Large intestine (tissue), 3 donors: ENCODE data around the gene PTGDS. TPM values are rescaled to one million over a fixed set of nuclear protein-coding genes. Genes with fewer than 3 reads are reported as not detected.

Experiments used
- DNase-seq, 2 donors: peaks; one replicate each; pipeline versions ENCODE4 v3.0.0 to v3.0.0-alpha.2; 2013
- H3K27ac ChIP-seq: one replicate; pipeline ENCODE4 v1.5.1; 2013; ENCODE audit warnings: low read length
- H3K27me3 ChIP-seq: 2 replicates; pipeline ENCODE4 v1.6.1; 2013; ENCODE audit warnings: low read length; ENCODE audit not compliant: control insufficient read depth, insufficient read depth
- H3K36me3 ChIP-seq: 2 replicates; pipeline ENCODE4 v1.6.1; 2013; ENCODE audit warnings: low read length; ENCODE audit not compliant: control insufficient read depth, insufficient read depth
- H3K4me1 ChIP-seq: one replicate; pipeline ENCODE4 v1.6.1; 2013; ENCODE audit warnings: low read length; ENCODE audit not compliant: control insufficient read depth, insufficient read depth
- H3K4me3 ChIP-seq: one replicate; pipeline ENCODE4 v1.5.1; 2013; ENCODE audit warnings: low read length
- H3K9me3 ChIP-seq: one replicate; pipeline ENCODE4 v1.6.1; 2013; ENCODE audit warnings: mild to moderate bottlenecking, low read depth, low read length, moderate library complexity; ENCODE audit not compliant: control insufficient read depth
- WGBS: methylation state at CpG from one replicate; pipeline ENCODE4 v1.1.5; 2013; ENCODE audit warnings: low lambda C conversion rate; ENCODE audit not compliant: insufficient coverage; 5-methylcytosine and 5-hydroxymethylcytosine counted together
- polyA plus RNA-seq: library from polyadenylated mRNA; unstranded; fragments of 120-200 nt; gene quantifications from one replicate; pipeline ENCODE4 v1.2.1, GENCODE V29; 2013

The PTGDS gene
- polyA plus RNA-seq, 1 donor = 4.6 TPM

GRCh38 chr9:137023583-137023991 lies 46.3 kb downstream of the PTGDS start:
- no CpG with 5 or more reads among the region's 15 CpGs for WGBS
- H3K4me1 ChIP-seq = peaks cover 31% of the 10 kb centered on the region

DNA sequence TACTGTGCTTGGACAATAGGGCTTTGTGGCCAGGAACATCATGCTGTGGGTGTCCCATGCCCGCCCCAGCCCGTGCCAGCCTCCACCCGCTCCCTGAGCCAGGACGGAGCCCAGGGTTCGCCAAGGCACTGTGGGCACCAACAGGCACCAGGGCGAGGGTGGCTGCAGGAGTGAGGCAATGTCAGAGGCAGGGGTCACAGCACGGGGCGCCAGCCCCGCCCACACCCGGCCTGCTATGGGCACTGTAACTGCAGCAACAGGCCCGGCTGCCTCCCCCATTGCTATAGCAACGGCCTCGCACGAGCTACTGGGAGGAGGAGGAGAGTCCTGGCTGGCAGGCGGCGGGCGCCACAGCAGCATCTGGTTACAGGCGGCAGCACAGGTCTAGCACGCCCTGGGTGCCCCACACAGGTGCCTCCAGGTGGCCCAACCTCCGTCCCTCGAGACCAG lies 48.2 kb downstream of the PTGDS start:
- H3K27ac ChIP-seq = no peak overlapping the region
- H3K4me1 ChIP-seq = peaks cover 38% of the 10 kb centered on the region
- no peaks in the 10 kb centered on the region for H3K27me3 ChIP-seq
- no CpG with 5 or more reads among the region's 21 CpGs for WGBS
- H3K4me3 ChIP-seq = no peak overlapping the region
- DNase-seq = no peak
- H3K36me3 ChIP-seq = no peaks in the 10 kb centered on the region
- H3K9me3 ChIP-seq = peaks cover 16% of the 10 kb centered on the region

More at GRCh38 chr9:137023583-137023991, 46.3 kb downstream of the PTGDS start:
- Histone ChIP-seq H3K9me3 (peaks cover 22% of the 10 kb centered on the region), H3K36me3 (no peaks in the 10 kb centered on the region), H3K27ac (no peak overlapping the region), H3K27me3 (no peaks in the 10 kb centered on the region), H3K4me3 (no peak overlapping the region)
- DNase-seq = no peak

DNA sequence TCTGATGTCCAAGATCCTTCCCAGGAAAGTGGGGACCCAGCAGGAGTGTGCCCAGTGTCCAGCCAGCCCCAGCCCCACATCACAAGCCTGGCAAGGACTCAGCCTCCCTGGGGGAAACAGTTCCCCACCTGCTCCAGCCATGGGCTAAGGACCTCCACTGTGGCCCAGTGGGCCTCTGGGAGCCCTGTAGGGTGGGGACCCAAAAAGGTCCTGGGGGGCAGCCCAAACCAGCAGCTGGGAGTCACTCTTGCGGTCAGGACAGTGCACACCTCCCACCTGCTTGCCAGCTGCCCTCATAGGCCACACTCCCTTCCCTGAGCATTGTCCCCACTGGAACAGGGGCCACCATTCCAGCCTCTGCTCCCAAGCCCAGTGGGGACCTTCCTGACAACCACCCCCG lies 49.1 kb downstream of the PTGDS start:
- WGBS = no CpG with 5 or more reads among the region's 2 CpGs

DNA sequence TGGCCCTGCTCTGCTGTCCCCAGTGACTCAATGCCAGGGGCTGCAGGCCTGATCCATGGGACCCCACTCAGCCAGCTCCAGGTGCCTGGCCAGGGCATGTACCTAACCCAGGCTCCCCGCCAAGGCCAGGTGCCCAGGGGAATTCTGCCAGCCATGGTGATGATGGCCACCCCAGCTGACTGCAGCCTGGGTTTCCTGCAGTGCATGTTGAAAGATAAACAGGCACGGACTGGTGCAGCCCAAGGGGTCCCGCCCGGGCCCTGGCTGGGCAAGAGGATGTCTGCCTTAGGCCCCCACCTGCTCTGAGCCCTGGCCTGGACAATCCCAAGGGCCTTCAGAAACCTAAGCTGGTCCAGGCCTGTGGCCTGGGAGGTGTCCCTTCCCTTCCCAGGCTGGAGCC lies 49.5 kb downstream of the PTGDS start:
- WGBS = no CpG with 5 or more reads among the region's 4 CpGs
- Histone ChIP-seq H3K4me3 (no peak overlapping the region), H3K27me3 (no peaks in the 10 kb centered on the region), H3K9me3 (peaks cover 6% of the 10 kb centered on the region), H3K36me3 (no peaks in the 10 kb centered on the region), H3K4me1 (peaks cover 41% of the 10 kb centered on the region), H3K27ac (no peak overlapping the region)
- DNase-seq = no peak

More for the DNA sequence above, 49.1 kb downstream of the PTGDS start:
- no peak for DNase-seq
- Histone ChIP-seq H3K36me3 (no peaks in the 10 kb centered on the region), H3K4me1 (peaks cover 41% of the 10 kb centered on the region), H3K4me3 (no peak overlapping the region), H3K9me3 (peaks cover 8% of the 10 kb centered on the region), H3K27me3 (no peaks in the 10 kb centered on the region), H3K27ac (no peak overlapping the region)

- WGBS = no CpG with 5 or more reads among the region's 95 CpGs
- no peak within 1 kb of the TSS for H3K27ac ChIP-seq
Observed at GRCh38 chr9:137027369-137028262, 50.3 kb downstream of the PTGDS start, which contains the start of gene ABCA2. ABCA2 (minus strand) TSS chr9:137028237; CDS start chr9:137028140, 97 bp downstream.

GRCh38 chr9:137028263-137029057 lies 51.2 kb downstream of the PTGDS start:
- DNase-seq = peak; percentile 44 to 75
- H3K27ac ChIP-seq = no peak overlapping the region
- H3K27me3 ChIP-seq = no peaks in the 10 kb centered on the region
- H3K9me3 ChIP-seq = no peaks in the 10 kb centered on the region
- H3K4me1 ChIP-seq = peaks cover 34% of the 10 kb centered on the region
- no CpG with 5 or more reads among the region's 98 CpGs for WGBS
- peak overlapping the region; percentile 53 for H3K4me3 ChIP-seq
- H3K36me3 ChIP-seq = no peaks in the 10 kb centered on the region

More at GRCh38 chr9:137027369-137028262, 50.3 kb downstream of the PTGDS start, which contains the start of gene ABCA2:
- peaks cover under 1% of the 10 kb centered on the region for H3K9me3 ChIP-seq
- H3K27me3 ChIP-seq = no peaks in the 10 kb centered on the region
- H3K4me3 ChIP-seq = peak within 1 kb of the TSS; percentile 53
- peak in 1 of 2 donors; percentile 33 for DNase-seq
- peaks cover 42% of the 10 kb centered on the region for H3K4me1 ChIP-seq
- H3K36me3 ChIP-seq = no peaks in the 10 kb centered on the region

- Histone ChIP-seq H3K9me3 (no peaks in the 10 kb centered on the region), H3K27ac (no peak overlapping the region), H3K4me1 (peaks cover 34% of the 10 kb centered on the region), H3K4me3 (no peak overlapping the region), H3K27me3 (no peaks in the 10 kb centered on the region), H3K36me3 (no peaks in the 10 kb centered on the region)
- DNase-seq = peak in 1 of 2 donors; percentile 52
- WGBS = no CpG with 5 or more reads among the region's 19 CpGs
Observed at GRCh38 chr9:137029058-137029936, 52.0 kb downstream of the PTGDS start.

DNA sequence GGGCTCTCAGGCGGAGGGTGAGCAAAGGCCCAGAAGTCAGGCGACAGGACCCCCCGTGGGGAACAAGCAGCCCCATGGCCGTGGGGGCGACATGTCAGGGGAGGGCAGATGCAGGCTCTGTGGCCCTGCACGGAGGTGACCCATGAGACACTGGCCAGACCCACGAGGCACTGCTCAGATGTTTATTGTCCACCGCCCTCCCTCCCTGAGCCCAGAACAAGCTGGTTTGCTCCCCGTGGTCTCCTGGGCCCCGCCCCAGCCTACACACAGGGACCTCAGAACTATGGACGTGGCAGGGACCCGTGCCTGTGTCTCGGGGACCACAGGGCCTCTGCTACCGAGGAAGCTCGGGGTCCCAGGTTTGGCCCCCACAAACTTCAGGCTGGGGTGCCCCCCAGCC lies 52.7 kb downstream of the PTGDS start:
- no peak for DNase-seq
- no CpG with 5 or more reads among the region's 15 CpGs for WGBS

DNA sequence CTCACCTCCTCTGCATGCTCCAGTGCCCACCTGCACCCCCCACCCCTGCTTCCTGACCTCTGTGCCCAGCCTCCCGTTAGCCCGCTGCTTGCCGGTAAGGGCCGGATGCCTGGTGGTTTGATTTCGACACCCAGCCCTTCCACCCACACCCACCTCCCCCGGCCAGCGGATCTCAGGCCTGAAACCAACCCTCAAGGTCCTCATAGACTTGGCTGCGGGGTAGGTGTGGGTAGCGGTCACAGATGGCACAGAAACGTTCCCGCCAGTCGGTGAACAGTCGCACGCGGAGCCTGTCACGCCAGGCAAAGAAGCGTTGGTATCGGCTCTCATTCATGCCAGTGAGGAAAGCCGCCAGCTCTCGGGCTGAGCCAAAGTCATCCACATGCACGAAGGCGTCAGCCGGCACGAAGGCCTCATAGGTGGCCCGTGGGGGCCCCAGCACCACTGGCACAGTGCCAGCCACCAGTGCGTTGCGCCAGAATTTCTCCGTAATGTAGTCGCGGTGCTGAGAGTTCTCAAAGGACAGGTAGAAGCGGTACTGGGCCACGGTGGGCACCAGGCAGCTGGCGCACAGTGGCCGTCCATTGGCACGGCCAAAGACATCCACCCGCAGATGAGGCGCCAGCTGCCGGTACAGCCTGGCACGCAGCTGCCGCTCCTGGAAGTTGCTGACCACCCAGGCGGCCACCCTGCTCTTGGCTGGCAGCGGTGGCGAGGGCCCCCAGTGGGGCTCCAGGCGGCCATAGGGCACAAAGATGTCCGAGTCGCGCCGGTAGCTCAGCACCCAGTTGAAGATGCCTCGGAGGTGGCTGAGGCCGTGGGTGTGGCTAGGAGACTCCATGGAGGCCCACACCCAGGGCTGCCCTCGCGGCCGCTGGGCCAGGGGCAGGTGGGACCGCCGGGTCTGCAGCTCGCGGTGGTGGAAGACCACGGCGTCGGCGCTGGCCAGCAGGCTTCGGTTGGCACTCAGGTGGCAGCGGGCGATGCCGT lies 53.5 kb downstream of the PTGDS start:
- no CpG with 5 or more reads among the region's 65 CpGs for WGBS
- H3K4me3 ChIP-seq = no peak overlapping the region
- H3K27ac ChIP-seq = no peak overlapping the region
- no peaks in the 10 kb centered on the region for H3K27me3 ChIP-seq
- peaks cover 44% of the 10 kb centered on the region for H3K4me1 ChIP-seq
- H3K9me3 ChIP-seq = no peaks in the 10 kb centered on the region
- H3K36me3 ChIP-seq = no peaks in the 10 kb centered on the region
- no peak for DNase-seq

More for the DNA sequence above, 52.7 kb downstream of the PTGDS start:
- H3K4me3 ChIP-seq = no peak overlapping the region
- no peaks in the 10 kb centered on the region for H3K36me3 ChIP-seq
- no peaks in the 10 kb centered on the region for H3K27me3 ChIP-seq
- H3K4me1 ChIP-seq = peaks cover 38% of the 10 kb centered on the region
- no peak overlapping the region for H3K27ac ChIP-seq
- H3K9me3 ChIP-seq = no peaks in the 10 kb centered on the region
